Measurements from ENCODE around the gene KRT83. TPM values are rescaled to one million over a fixed set of nuclear protein-coding genes. Genes with fewer than 3 reads are reported as not detected.

Gene KRT83
- total RNA-seq, 1 experiment from 2014 or later = not detected

GRCh38 chr12:52277486-52278245 is 43.5 kb downstream of the KRT83 start:
- H3K9me3 ChIP-seq (ENCODE audit: low read depth, low read length, poor library complexity, severe bottlenecking) = no peaks in the 10 kb centered on the region
- H3K36me3 ChIP-seq (ENCODE audit: insufficient read depth, low read length, poor library complexity, severe bottlenecking) = no peaks in the 10 kb centered on the region
- no peak overlapping the region for H3K4me3 ChIP-seq (ENCODE audit: low read depth, low read length, poor library complexity, severe bottlenecking)
- H3K27ac ChIP-seq (ENCODE audit: low read depth, low read length, poor library complexity, severe bottlenecking) = no peak overlapping the region
- DNase-seq (ENCODE audit: low spot score) = no peak
- H3K27me3 ChIP-seq (replicated peaks; ENCODE audit: insufficient read depth, low read depth, low read length, poor library complexity) = peaks cover 1% of the 10 kb centered on the region
- no TSS peak for BruUV-seq (replicated peaks)
- POLR2A ChIA-PET (ENCODE audit: low non-redundant PET) = no interaction called here
- CTCF ChIA-PET = interaction anchor here (1.6 kb wide), 1 partner anchor 8 kb away, joined by 4 read pairs; no protein-coding TSS in a partner anchor
- intact Hi-C loops (cut with micrococcal nuclease; ENCODE audit: unreplicated experiment) = no loop called here
- TF ChIP-seq CTCF (conservative IDR thresholded peaks at IDR 0.05; ENCODE audit: low read depth, low read length) (no peak), EZH2 (IDR thresholded peaks at IDR 0.05; ENCODE audit: borderline replicate concordance, low read depth, low read length, poor library complexity, severe bottlenecking) (no peak)
- H3K4me1 ChIP-seq (ENCODE audit: insufficient read depth, low read length, poor library complexity, severe bottlenecking) = peaks cover 17% of the 10 kb centered on the region

GRCh38 chr12:52275686-52276085 is 45.5 kb downstream of the KRT83 start:
- intact Hi-C loops (cut with micrococcal nuclease; ENCODE audit: unreplicated experiment) = no loop called here
- Histone ChIP-seq H3K36me3 (ENCODE audit: insufficient read depth, low read length, poor library complexity, severe bottlenecking) (no peaks in the 10 kb centered on the region), H3K27me3 (replicated peaks; ENCODE audit: insufficient read depth, low read depth, low read length, poor library complexity) (peaks cover 5% of the 10 kb centered on the region), H3K4me1 (ENCODE audit: insufficient read depth, low read length, poor library complexity, severe bottlenecking) (peaks cover 16% of the 10 kb centered on the region), H3K4me3 (ENCODE audit: low read depth, low read length, poor library complexity, severe bottlenecking) (no peak overlapping the region), H3K27ac (ENCODE audit: low read depth, low read length, poor library complexity, severe bottlenecking) (no peak overlapping the region), H3K9me3 (ENCODE audit: low read depth, low read length, poor library complexity, severe bottlenecking) (no peaks in the 10 kb centered on the region)
- ChIA-PET POLR2A (ENCODE audit: low non-redundant PET) (no interaction called here), CTCF (no interaction called here)
- no peak for DNase-seq (ENCODE audit: low spot score)
- no TSS peak for BruUV-seq (replicated peaks)
- no peak for TF ChIP-seq EZH2 (IDR thresholded peaks at IDR 0.05; ENCODE audit: borderline replicate concordance, low read depth, low read length, poor library complexity, severe bottlenecking)
- TF ChIP-seq CTCF (conservative IDR thresholded peaks at IDR 0.05; ENCODE audit: low read depth, low read length) = no peak

- Histone ChIP-seq H3K27me3 (replicated peaks; ENCODE audit: insufficient read depth, low read depth, low read length, poor library complexity) (peaks cover 5% of the 10 kb centered on the region), H3K9me3 (ENCODE audit: low read depth, low read length, poor library complexity, severe bottlenecking) (no peaks in the 10 kb centered on the region), H3K27ac (ENCODE audit: low read depth, low read length, poor library complexity, severe bottlenecking) (no peak within 1 kb of the TSS), H3K4me1 (ENCODE audit: insufficient read depth, low read length, poor library complexity, severe bottlenecking) (peaks cover 6% of the 10 kb centered on the region), H3K4me3 (ENCODE audit: low read depth, low read length, poor library complexity, severe bottlenecking) (no peak within 1 kb of the TSS), H3K36me3 (ENCODE audit: insufficient read depth, low read length, poor library complexity, severe bottlenecking) (no peaks in the 10 kb centered on the region)
- intact Hi-C loops (cut with micrococcal nuclease; ENCODE audit: unreplicated experiment) = no loop called here
- ChIA-PET CTCF (no interaction called here), POLR2A (ENCODE audit: low non-redundant PET) (no interaction called here)
- TF ChIP-seq EZH2 (IDR thresholded peaks at IDR 0.05; ENCODE audit: borderline replicate concordance, low read depth, low read length, poor library complexity, severe bottlenecking) (no peak), CTCF (conservative IDR thresholded peaks at IDR 0.05; ENCODE audit: low read depth, low read length) (no peak)
- no TSS peak for BruUV-seq (replicated peaks)
- no peak for DNase-seq (ENCODE audit: low spot score)
These were observed 46.6 kb downstream of the KRT83 start, which contains the start of gene KRT86 for GRCh38 chr12:52274521-52275120. Gene KRT86 (plus strand): TSS chr12:52274645. CDS start chr12:52301917, 27,272 bp downstream.

All from A673 (cell line).